NCI-H2081 (cell line): ENCODE data around the gene RAMP3.

Experiments used
- DNase-seq, 2 experiments: peaks; one replicate each; lab custom pipeline; 2025; lab: John Stamatoyannopoulos, UW

Gene RAMP3

GRCh38 chr7:45180084-45180986 lies 22.7 kb downstream of the RAMP3 start:
- DNase-seq, result no peak

- DNase-seq, result no peak
Observed at GRCh38 chr7:45181286-45181960, 23.8 kb downstream of the RAMP3 start.

- DNase-seq, result no peak
Observed at GRCh38 chr7:45181991-45182855, 24.6 kb downstream of the RAMP3 start.

GRCh38 chr7:45182856-45183710 lies 25.5 kb downstream of the RAMP3 start:
- DNase-seq, result no peak

- no peak for DNase-seq
Observed at GRCh38 chr7:45183711-45184210, 26.2 kb downstream of the RAMP3 start.

GRCh38 chr7:45184326-45185027 lies 26.9 kb downstream of the RAMP3 start:
- no peak for DNase-seq

- no peak for DNase-seq
Observed at GRCh38 chr7:45185028-45185863, 27.7 kb downstream of the RAMP3 start.

GRCh38 chr7:45185864-45186250 lies 28.3 kb downstream of the RAMP3 start:
- DNase-seq, result no peak

GRCh38 chr7:45186261-45186813 lies 28.7 kb downstream of the RAMP3 start:
- no peak for DNase-seq

GRCh38 chr7:45187089-45187945 lies 29.7 kb downstream of the RAMP3 start:
- no peak for DNase-seq

- DNase-seq, result no peak
Observed at GRCh38 chr7:45187946-45188411, 30.4 kb downstream of the RAMP3 start.

GRCh38 chr7:45188736-45189135 lies 31.1 kb downstream of the RAMP3 start:
- DNase-seq, result no peak

GRCh38 chr7:45189151-45189970 lies 31.8 kb downstream of the RAMP3 start:
- DNase-seq, result no peak

- DNase-seq, result no peak
Observed at GRCh38 chr7:45190406-45191165, 33.0 kb downstream of the RAMP3 start.

GRCh38 chr7:45191396-45191795 lies 33.8 kb downstream of the RAMP3 start:
- no peak for DNase-seq

- DNase-seq, result no peak
Observed at GRCh38 chr7:45192621-45193041, 35.0 kb downstream of the RAMP3 start.

- DNase-seq, result no peak
Observed at GRCh38 chr7:45193828-45194227, 36.2 kb downstream of the RAMP3 start.
